ENCODE measurements around the gene UTP20. TPM values are rescaled to one million over a fixed set of nuclear protein-coding genes. Genes with fewer than 3 reads are reported as not detected.
"Not testable (repeated sequence)": the region's sequence is repeated elsewhere in the genome, so short reads cannot be mapped to it uniquely, and the experiment has no call there.

The UTP20 gene
- total RNA-seq, 1 donor from 2014 or later = 8.0 TPM

- Histone ChIP-seq H3K4me3 (no peak overlapping the region), H3K27ac (no peak overlapping the region), H3K4me1 (no peaks in the 10 kb centered on the region), H3K36me3 (peaks cover 37 to 88% of the 10 kb centered on the region in 2 donors), H3K27me3 (no peaks in the 10 kb centered on the region), H3K9me3 (no peaks in the 10 kb centered on the region)
- intact Hi-C loops (cut with DNase I) = no loop called here
- DNase-seq (ENCODE audit: low spot score in 2 of 2) = no peak
- TF ChIP-seq CTCF (IDR thresholded peaks at IDR 0.05) = no peak
These were observed 88.1 kb downstream of the UTP20 start for GRCh38 chr12:101368016-101368415.

GRCh38 chr12:101372431-101372830, 92.5 kb downstream of the UTP20 start:
- Histone ChIP-seq H3K36me3 (peaks cover 41 to 82% of the 10 kb centered on the region in 2 donors), H3K4me1 (no peaks in the 10 kb centered on the region), H3K27ac (no peak overlapping the region), H3K4me3 (no peak overlapping the region), H3K27me3 (no peaks in the 10 kb centered on the region), H3K9me3 (no peaks in the 10 kb centered on the region)
- TF ChIP-seq CTCF (IDR thresholded peaks at IDR 0.05) = no peak
- intact Hi-C loops (cut with DNase I) = no loop called here
- no peak for DNase-seq (ENCODE audit: low spot score in 2 of 2)

- H3K4me1 ChIP-seq = no peaks in the 10 kb centered on the region
- H3K27me3 ChIP-seq = no peaks in the 10 kb centered on the region
- intact Hi-C loops (cut with DNase I) = no loop called here
- H3K4me3 ChIP-seq = no peak overlapping the region
- peaks cover 43 to 66% of the 10 kb centered on the region in 2 donors for H3K36me3 ChIP-seq
- DNase-seq (ENCODE audit: low spot score in 2 of 2) = no peak
- TF ChIP-seq CTCF (IDR thresholded peaks at IDR 0.05) = no peak
- no peaks in the 10 kb centered on the region for H3K9me3 ChIP-seq
- no peak overlapping the region for H3K27ac ChIP-seq
These were observed 95.7 kb downstream of the UTP20 start for GRCh38 chr12:101375573-101375972.

- peaks cover 47 to 68% of the 10 kb centered on the region in 2 donors for H3K36me3 ChIP-seq
These were observed 99.2 kb downstream of the UTP20 start for GRCh38 chr12:101379149-101379548.

GRCh38 chr12:101391181-101391580, 111.3 kb downstream of the UTP20 start:
- intact Hi-C loops (cut with DNase I); H3K4me1 ChIP-seq; H3K9me3 ChIP-seq; H3K4me3 ChIP-seq; DNase-seq (ENCODE audit: low spot score in 2 of 2); H3K27ac ChIP-seq; H3K27me3 ChIP-seq: not testable (repeated sequence)
- peaks cover 49 to 61% of the 10 kb centered on the region in 2 donors for H3K36me3 ChIP-seq

More at GRCh38 chr12:101379149-101379548, 99.2 kb downstream of the UTP20 start:
- H3K27ac ChIP-seq = no peak overlapping the region
- H3K27me3 ChIP-seq = no peaks in the 10 kb centered on the region
- no peak overlapping the region for H3K4me3 ChIP-seq
- H3K9me3 ChIP-seq = no peaks in the 10 kb centered on the region
- intact Hi-C loops (cut with DNase I) = no loop called here
- TF ChIP-seq CTCF (IDR thresholded peaks at IDR 0.05) = no peak
- no peak for DNase-seq (ENCODE audit: low spot score in 2 of 2)
- H3K4me1 ChIP-seq = no peaks in the 10 kb centered on the region

GRCh38 chr12:101407049-101407435, 127.1 kb downstream of the UTP20 start:
- Histone ChIP-seq H3K27ac (peak overlapping the region; percentile 89 to 94), H3K9me3 (no peaks in the 10 kb centered on the region), H3K36me3 (no peaks in the 10 kb centered on the region), H3K27me3 (no peaks in the 10 kb centered on the region), H3K4me1 (peaks cover 0 to 3% of the 10 kb centered on the region in 2 donors), H3K4me3 (peak overlapping the region; percentile 89 to 92)
- intact Hi-C loops (cut with DNase I) = loop anchor here (5.0 kb wide), 4 partner anchors 290 to 655 kb away; partner anchors contain the start of genes CHPT1, GNPTAB and WASHC3
- TF ChIP-seq CTCF (IDR thresholded peaks at IDR 0.05) = no peak
- no peak for DNase-seq (ENCODE audit: low spot score in 2 of 2)
